Renal cortical epithelial cell (primary cell): ENCODE measurements around the gene PIH1D1. TPM values are rescaled to one million over a fixed set of nuclear protein-coding genes. Genes with fewer than 3 reads are reported as not detected.
A peak's percentile ranks its signal among the peaks of the same experiment; 100 is the strongest.

Source experiments
- DNase-seq: peaks from one replicate; pipeline ENCODE4 v3.0.0-alpha.2; 2011; ENCODE audit warnings: low read depth
- total RNA-seq: library from RNA; depleted of rRNA; stranded (reverse); fragments of >200 nt; gene quantifications from 2 replicates; pipeline ENCODE4 v1.2.3, GENCODE V29; 2014

Gene PIH1D1
- 120 and 197 TPM in 2 replicates for total RNA-seq

GRCh38 chr19:49451430-49452181, at the start of gene PIH1D1:
PIH1D1 (minus strand) TSS chr19:49451814; CDS start chr19:49451574, 240 bp downstream.
- peak; percentile 99 for DNase-seq

- no peak for DNase-seq
Measured at GRCh38 chr19:49499030-49499670, 47.5 kb upstream of the PIH1D1 start.

- DNase-seq: no peak
Measured at GRCh38 chr19:49498475-49498874, 46.9 kb upstream of the PIH1D1 start.

DNA sequence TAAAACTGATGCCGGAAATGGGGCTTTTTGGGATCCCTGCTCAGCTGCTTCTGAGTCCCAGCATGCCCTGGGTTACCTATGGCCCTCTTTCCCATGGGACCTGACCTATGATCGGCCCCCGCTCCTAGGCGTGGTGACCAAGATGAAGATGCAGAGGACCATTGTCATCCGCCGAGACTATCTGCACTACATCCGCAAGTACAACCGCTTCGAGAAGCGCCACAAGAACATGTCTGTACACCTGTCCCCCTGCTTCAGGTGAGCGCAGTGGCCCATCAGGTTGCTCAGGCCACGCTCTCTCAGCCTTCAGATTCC, 46.1 kb upstream of the PIH1D1 start:
- no peak for DNase-seq

- no peak for DNase-seq
Measured at GRCh38 chr19:49497047-49497788, 45.6 kb upstream of the PIH1D1 start.

DNA sequence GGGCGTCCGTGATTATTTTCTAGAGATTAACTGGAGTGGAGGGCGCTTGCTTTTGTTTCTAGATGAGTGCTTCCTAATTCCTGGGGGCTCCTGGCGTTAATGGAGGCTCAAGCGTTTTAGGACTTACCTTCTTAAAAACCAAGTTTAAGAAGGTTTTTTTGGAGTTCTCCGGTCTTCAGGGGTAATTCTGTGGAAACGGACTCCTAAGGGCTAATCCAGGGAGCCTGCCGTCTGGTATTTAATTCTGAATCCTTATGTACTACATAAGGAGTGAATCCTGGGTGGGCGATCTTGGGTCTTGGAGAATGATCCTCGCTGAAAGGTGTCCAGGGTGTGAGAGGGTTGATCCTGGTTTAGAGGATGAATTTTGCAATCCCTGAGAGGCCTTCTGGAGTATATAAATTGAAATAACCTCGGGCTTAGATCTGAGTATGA, 45.0 kb upstream of the PIH1D1 start:
- DNase-seq: no peak

GRCh38 chr19:49492573-49493405, 41.2 kb upstream of the PIH1D1 start:
- no peak for DNase-seq

DNA sequence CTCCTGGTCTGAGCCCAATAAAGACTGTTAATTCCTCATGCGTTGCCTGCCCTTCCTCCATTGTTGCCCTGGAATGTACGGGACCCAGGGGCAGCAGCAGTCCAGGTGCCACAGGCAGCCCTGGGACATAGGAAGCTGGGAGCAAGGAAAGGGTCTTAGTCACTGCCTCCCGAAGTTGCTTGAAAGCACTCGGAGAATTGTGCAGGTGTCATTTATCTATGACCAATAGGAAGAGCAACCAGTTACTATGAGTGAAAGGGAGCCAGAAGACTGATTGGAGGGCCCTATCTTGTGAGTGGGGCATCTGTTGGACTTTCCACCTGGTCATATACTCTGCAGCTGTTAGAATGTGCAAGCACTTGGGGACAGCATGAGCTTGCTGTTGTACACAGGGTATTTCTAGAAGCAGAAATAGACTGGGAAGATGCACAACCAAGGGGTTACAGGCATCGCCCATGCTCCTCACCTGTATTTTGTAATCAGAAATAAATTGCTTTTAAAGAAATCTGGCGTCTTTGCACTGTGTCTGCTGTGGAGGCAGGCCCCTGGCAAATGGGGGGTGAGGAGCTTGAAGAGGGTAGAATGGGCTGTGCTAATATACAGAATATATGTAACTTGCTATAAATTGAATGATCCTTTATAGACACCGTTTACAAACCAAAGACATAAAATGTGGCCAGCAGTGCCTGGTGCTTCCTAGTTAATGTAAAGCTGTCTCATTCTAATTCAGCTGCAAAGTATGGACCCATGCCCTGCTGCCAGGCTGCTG, 40.4 kb upstream of the PIH1D1 start:
- DNase-seq: no peak

- no peak for DNase-seq
Measured at GRCh38 chr19:49491030-49491803, 39.6 kb upstream of the PIH1D1 start.

DNA sequence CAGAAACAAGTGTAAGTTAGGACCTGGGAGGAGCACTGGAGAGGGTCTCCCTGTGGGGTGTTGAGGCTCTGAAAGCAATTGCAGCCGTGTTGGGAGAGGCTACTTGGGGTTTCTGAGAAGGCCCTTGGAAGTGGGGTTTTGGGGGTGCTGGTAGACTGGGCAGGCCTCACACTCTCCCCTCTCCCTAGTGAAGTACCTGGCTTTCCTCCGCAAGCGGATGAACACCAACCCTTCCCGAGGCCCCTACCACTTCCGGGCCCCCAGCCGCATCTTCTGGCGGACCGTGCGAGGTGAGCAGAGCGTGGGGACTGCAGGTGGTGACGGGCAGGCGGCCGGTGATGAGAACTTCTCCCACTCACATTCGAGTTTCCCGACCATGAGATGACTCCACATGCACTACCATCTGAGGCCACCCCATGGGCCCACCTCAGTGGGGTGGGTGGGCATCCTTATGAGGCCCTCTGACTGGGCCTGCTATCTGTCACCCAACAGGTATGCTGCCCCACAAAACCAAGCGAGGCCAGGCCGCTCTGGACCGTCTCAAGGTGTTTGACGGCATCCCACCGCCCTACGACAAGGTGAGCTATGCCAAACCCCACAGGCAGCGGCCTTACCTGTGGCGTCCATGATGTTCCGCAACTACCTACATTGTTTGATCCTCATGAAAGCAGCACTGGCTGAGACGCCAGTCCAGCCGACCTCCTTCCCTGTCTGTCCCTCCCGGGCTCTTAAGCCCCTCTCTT, 38.8 kb upstream of the PIH1D1 start:
- no peak for DNase-seq

GRCh38 chr19:49489601-49490167, 38.1 kb upstream of the PIH1D1 start:
- DNase-seq: no peak

- no peak for DNase-seq
Measured at GRCh38 chr19:49488863-49489537, 37.4 kb upstream of the PIH1D1 start.

- no peak for DNase-seq
Measured at GRCh38 chr19:49488046-49488862, 36.6 kb upstream of the PIH1D1 start.

GRCh38 chr19:49487277-49488045, 35.8 kb upstream of the PIH1D1 start, which contains the start of gene RPL13A:
RPL13A (plus strand) TSS chr19:49487608; CDS start chr19:49487630, 22 bp downstream.
- DNase-seq: peak; percentile 98

GRCh38 chr19:49486710-49487276, 35.2 kb upstream of the PIH1D1 start:
- no peak for DNase-seq

- DNase-seq: no peak
Measured at GRCh38 chr19:49486232-49486631, 34.6 kb upstream of the PIH1D1 start.
